Neural cell (in vitro differentiated cells): ENCODE measurements around the gene CPZ. TPM values are rescaled to one million over a fixed set of nuclear protein-coding genes. Genes with fewer than 3 reads are reported as not detected.

Experiments
- H2AFZ ChIP-seq: fragments of 200-600, 300-800 bp; sonication (generic), shearing (Covaris generic); 2 replicates; pipeline ENCODE4 v1.6.0; 2014; ENCODE audit warnings: low read depth, mild to moderate bottlenecking, antibody characterized with exemption, low read length, moderate library complexity
- H3F3A ChIP-seq: fragments of 200-600 bp; shearing (Covaris generic); 2 replicates; pipeline ENCODE4 v1.6.1; 2016; ENCODE audit warnings: mild to moderate bottlenecking, moderate library complexity, mixed read lengths, antibody characterized with exemption, low read length; ENCODE audit not compliant: insufficient read depth, poor library complexity, severe bottlenecking
- H3K27ac ChIP-seq: fragments of 200-600, 300-800 bp; sonication (generic), shearing (Covaris generic); 2 replicates; pipeline ENCODE4 v1.5.1; 2014; ENCODE audit warnings: mild to moderate bottlenecking, low read length, moderate library complexity
- H3K27me3 ChIP-seq: fragments of 300-800, 200-600 bp; sonication (generic), shearing (Covaris generic); 2 replicates; pipeline ENCODE4 v1.6.0; 2014; ENCODE audit warnings: mild to moderate bottlenecking, low read depth, low read length, moderate library complexity; ENCODE audit not compliant: insufficient read depth
- H3K36me3 ChIP-seq: fragments of 300-800, 200-600 bp; sonication (generic), shearing (Covaris generic); 2 replicates; pipeline ENCODE4 v1.5.1; 2014; ENCODE audit warnings: mild to moderate bottlenecking, antibody characterized with exemption, low read length, moderate library complexity; ENCODE audit not compliant: insufficient read depth
- H3K4me2 ChIP-seq: fragments of 300-800, 200-600 bp; sonication (generic), shearing (Covaris generic); 2 replicates; pipeline ENCODE4 v1.6.0; 2014; ENCODE audit warnings: mild to moderate bottlenecking, low read length
- H3K4me3 ChIP-seq: fragments of 300-800, 200-600 bp; sonication (generic), shearing (Covaris generic); 2 replicates; pipeline ENCODE4 v1.5.1; 2014; ENCODE audit warnings: mild to moderate bottlenecking, low read length, moderate library complexity
- H3K79me2 ChIP-seq: fragments of 200-600 bp; shearing (Covaris generic); replicated peaks from 2 replicates; pipeline ENCODE4 v1.6.0; 2014; ENCODE audit warnings: mild to moderate bottlenecking, low read length, moderate library complexity; ENCODE audit not compliant: insufficient read depth
- H3K9ac ChIP-seq: fragments of 300-800, 200-600 bp; sonication (generic), shearing (Covaris generic); 2 replicates; pipeline ENCODE4 v1.6.1; 2016; ENCODE audit warnings: mild to moderate bottlenecking, low read length, mixed read lengths
- H3K9me2 ChIP-seq: fragments of 200-600 bp; shearing (Covaris generic); 2 replicates; pipeline ENCODE4 v1.6.1; 2016; ENCODE audit warnings: mild to moderate bottlenecking, low read length, mixed read lengths; ENCODE audit not compliant: insufficient read depth
- H3K9me3 ChIP-seq: fragments of 200-600, 300-800 bp; sonication (generic), shearing (Covaris generic); 2 replicates; pipeline ENCODE4 v1.6.1; 2016; ENCODE audit warnings: mild to moderate bottlenecking, mixed run types, low read length, moderate library complexity, mixed read lengths
- H4K20me1 ChIP-seq: fragments of 200-600 bp; shearing (Covaris generic); 2 replicates; pipeline ENCODE4 v1.6.1; 2016; ENCODE audit warnings: mild to moderate bottlenecking, mixed run types; ENCODE audit not compliant: insufficient read depth
- EP300 ChIP-seq: fragments of 450-650 bp; conservative IDR thresholded peaks from 2 replicates; pipeline ENCODE4 v1.6.1; 2014; ENCODE audit warnings: antibody characterized with exemption, mild to moderate bottlenecking, moderate library complexity; ENCODE audit not compliant: poor library complexity, severe bottlenecking
- EZH2 ChIP-seq: fragments of 200-600, 300-800 bp; shearing (Covaris generic), sonication (generic); IDR thresholded peaks from 2 replicates; pipeline ENCODE4 v1.6.1; 2014; ENCODE audit warnings: antibody characterized with exemption, low read length, borderline replicate concordance, mild to moderate bottlenecking; ENCODE audit not compliant: insufficient read depth, poor library complexity, severe bottlenecking
- MXI1 ChIP-seq: fragments of 450-650 bp; conservative IDR thresholded peaks from 2 replicates; pipeline ENCODE4 v1.6.1; 2014; ENCODE audit warnings: antibody characterized with exemption, mild to moderate bottlenecking; ENCODE audit not compliant: poor library complexity, severe bottlenecking
- POLR2AphosphoS5 ChIP-seq: IDR thresholded peaks from 2 replicates; pipeline ENCODE4 v1.6.1; 2012
- RAD21 ChIP-seq: fragments of 450-650 bp; conservative IDR thresholded peaks from 2 replicates; pipeline ENCODE4 v1.6.1; 2014; ENCODE audit warnings: antibody characterized with exemption, mild to moderate bottlenecking, moderate library complexity
- SMC3 ChIP-seq: fragments of 450-650 bp; conservative IDR thresholded peaks from 2 replicates; pipeline ENCODE4 v1.6.1; 2014; ENCODE audit warnings: antibody characterized with exemption, mild to moderate bottlenecking, moderate library complexity; ENCODE audit not compliant: poor library complexity
- TAF1 ChIP-seq: IDR thresholded peaks from 2 replicates; pipeline ENCODE4 v1.6.1; 2012; ENCODE audit warnings: low read depth
- polyA plus RNA-seq: library from polyadenylated mRNA; depleted of rRNA; stranded (reverse); fragments of >200 nt; gene quantifications from 2 replicates; pipeline ENCODE4 v1.2.3, GENCODE V29; 2014
- TF ChIP-seq, protein P1 (sequence below): IDR thresholded peaks from 2 replicates; pipeline ENCODE4 v1.6.1; 2012; ENCODE audit warnings: borderline replicate concordance
- TF ChIP-seq, protein P2 (sequence below): fragments of 450-650 bp; IDR thresholded peaks from 2 replicates; pipeline ENCODE4 v1.5.1; 2014; ENCODE audit warnings: antibody characterized with exemption, mild to moderate bottlenecking, moderate library complexity; ENCODE audit not compliant: poor library complexity, severe bottlenecking

The CPZ gene
- polyA plus RNA-seq, 1 donor from 2014 or later: not detected

DNA sequence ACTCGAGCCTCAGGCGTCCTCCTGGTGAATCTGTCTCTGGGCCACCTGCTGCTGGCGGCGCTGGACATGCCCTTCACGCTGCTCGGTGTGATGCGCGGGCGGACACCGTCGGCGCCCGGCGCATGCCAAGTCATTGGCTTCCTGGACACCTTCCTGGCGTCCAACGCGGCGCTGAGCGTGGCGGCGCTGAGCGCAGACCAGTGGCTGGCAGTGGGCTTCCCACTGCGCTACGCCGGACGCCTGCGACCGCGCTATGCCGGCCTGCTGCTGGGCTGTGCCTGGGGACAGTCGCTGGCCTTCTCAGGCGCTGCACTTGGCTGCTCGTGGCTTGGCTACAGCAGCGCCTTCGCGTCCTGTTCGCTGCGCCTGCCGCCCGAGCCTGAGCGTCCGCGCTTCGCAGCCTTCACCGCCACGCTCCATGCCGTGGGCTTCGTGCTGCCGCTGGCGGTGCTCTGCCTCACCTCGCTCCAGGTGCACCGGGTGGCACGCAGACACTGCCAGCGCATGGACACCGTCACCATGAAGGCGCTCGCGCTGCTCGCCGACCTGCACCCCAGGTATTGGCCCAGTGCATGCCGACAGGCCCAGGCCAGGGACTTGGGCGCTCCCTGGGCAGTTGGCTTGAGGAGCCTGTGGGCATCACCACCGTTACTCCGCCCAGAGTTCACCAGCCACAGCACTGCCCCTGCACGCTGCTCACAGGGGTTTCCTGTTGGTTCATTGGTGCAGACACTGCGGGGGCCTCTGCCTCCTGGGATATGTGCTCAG, 11.3 kb upstream of the CPZ start:
- H3K9ac ChIP-seq: no peak overlapping the region
- H3K9me2 ChIP-seq: no peaks in the 10 kb centered on the region
- no peaks in the 10 kb centered on the region for H4K20me1 ChIP-seq
- no peak overlapping the region for H2AFZ ChIP-seq
- H3K79me2 ChIP-seq: no peaks in the 10 kb centered on the region
- H3K4me2 ChIP-seq: no peak overlapping the region
- H3K4me3 ChIP-seq: peak overlapping the region; percentile 61
- no peaks in the 10 kb centered on the region for H3K36me3 ChIP-seq
- H3F3A ChIP-seq: no peaks in the 10 kb centered on the region
- no peaks in the 10 kb centered on the region for H3K9me3 ChIP-seq
- H3K27me3 ChIP-seq: peaks cover 60% of the 10 kb centered on the region
- H3K27ac ChIP-seq: no peak overlapping the region
- no peak for TF ChIP-seq EP300

DNA sequence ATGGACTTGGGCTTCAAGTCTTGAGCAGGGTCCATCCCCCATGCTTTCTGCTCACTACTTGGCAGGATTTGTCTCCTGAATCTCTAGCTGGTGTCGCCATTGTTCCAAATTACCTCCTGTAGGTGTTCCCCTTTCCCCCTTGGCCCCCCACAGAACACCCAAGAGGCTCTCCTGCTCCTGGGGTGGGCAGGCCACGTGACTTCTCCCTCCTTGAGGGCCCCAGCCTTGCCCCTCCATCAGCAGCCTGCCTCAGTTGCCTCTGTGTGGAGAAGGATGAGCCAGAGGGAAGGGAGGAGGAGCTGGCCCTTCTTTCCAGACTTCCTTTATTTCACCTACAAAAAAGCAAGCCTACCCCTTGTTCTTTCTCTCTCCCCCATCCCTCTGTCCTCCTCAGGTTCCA, 10.5 kb upstream of the CPZ start:
- Histone ChIP-seq H3K79me2 (no peaks in the 10 kb centered on the region), H3K9ac (no peak overlapping the region), H3K4me2 (no peak overlapping the region), H3K36me3 (no peaks in the 10 kb centered on the region), H3K9me2 (no peaks in the 10 kb centered on the region), H2AFZ (no peak overlapping the region), H3K27me3 (peaks cover 60% of the 10 kb centered on the region), H3K27ac (no peak overlapping the region), H3F3A (no peaks in the 10 kb centered on the region), H3K4me3 (no peak overlapping the region), H3K9me3 (no peaks in the 10 kb centered on the region), H4K20me1 (no peaks in the 10 kb centered on the region)
- TF ChIP-seq POLR2AphosphoS5 (no peak), SMC3 (no peak), EZH2 (no peak), RAD21 (no peak), TAF1 (no peak), EP300 (no peak), MXI1 (no peak)
- TF ChIP-seq, protein P1, sequence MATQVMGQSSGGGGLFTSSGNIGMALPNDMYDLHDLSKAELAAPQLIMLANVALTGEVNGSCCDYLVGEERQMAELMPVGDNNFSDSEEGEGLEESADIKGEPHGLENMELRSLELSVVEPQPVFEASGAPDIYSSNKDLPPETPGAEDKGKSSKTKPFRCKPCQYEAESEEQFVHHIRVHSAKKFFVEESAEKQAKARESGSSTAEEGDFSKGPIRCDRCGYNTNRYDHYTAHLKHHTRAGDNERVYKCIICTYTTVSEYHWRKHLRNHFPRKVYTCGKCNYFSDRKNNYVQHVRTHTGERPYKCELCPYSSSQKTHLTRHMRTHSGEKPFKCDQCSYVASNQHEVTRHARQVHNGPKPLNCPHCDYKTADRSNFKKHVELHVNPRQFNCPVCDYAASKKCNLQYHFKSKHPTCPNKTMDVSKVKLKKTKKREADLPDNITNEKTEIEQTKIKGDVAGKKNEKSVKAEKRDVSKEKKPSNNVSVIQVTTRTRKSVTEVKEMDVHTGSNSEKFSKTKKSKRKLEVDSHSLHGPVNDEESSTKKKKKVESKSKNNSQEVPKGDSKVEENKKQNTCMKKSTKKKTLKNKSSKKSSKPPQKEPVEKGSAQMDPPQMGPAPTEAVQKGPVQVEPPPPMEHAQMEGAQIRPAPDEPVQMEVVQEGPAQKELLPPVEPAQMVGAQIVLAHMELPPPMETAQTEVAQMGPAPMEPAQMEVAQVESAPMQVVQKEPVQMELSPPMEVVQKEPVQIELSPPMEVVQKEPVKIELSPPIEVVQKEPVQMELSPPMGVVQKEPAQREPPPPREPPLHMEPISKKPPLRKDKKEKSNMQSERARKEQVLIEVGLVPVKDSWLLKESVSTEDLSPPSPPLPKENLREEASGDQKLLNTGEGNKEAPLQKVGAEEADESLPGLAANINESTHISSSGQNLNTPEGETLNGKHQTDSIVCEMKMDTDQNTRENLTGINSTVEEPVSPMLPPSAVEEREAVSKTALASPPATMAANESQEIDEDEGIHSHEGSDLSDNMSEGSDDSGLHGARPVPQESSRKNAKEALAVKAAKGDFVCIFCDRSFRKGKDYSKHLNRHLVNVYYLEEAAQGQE: no peak
- TF ChIP-seq, protein P2, sequence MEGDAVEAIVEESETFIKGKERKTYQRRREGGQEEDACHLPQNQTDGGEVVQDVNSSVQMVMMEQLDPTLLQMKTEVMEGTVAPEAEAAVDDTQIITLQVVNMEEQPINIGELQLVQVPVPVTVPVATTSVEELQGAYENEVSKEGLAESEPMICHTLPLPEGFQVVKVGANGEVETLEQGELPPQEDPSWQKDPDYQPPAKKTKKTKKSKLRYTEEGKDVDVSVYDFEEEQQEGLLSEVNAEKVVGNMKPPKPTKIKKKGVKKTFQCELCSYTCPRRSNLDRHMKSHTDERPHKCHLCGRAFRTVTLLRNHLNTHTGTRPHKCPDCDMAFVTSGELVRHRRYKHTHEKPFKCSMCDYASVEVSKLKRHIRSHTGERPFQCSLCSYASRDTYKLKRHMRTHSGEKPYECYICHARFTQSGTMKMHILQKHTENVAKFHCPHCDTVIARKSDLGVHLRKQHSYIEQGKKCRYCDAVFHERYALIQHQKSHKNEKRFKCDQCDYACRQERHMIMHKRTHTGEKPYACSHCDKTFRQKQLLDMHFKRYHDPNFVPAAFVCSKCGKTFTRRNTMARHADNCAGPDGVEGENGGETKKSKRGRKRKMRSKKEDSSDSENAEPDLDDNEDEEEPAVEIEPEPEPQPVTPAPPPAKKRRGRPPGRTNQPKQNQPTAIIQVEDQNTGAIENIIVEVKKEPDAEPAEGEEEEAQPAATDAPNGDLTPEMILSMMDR: no peak
